ENCODE data around the gene ADGRB3. TPM values are rescaled to one million over a fixed set of nuclear protein-coding genes. Genes with fewer than 3 reads are reported as not detected.

The ADGRB3 gene
- total and polyA plus RNA-seq, 2 donors from 2014 or later: 0.26 to 2.2 TPM

DNA sequence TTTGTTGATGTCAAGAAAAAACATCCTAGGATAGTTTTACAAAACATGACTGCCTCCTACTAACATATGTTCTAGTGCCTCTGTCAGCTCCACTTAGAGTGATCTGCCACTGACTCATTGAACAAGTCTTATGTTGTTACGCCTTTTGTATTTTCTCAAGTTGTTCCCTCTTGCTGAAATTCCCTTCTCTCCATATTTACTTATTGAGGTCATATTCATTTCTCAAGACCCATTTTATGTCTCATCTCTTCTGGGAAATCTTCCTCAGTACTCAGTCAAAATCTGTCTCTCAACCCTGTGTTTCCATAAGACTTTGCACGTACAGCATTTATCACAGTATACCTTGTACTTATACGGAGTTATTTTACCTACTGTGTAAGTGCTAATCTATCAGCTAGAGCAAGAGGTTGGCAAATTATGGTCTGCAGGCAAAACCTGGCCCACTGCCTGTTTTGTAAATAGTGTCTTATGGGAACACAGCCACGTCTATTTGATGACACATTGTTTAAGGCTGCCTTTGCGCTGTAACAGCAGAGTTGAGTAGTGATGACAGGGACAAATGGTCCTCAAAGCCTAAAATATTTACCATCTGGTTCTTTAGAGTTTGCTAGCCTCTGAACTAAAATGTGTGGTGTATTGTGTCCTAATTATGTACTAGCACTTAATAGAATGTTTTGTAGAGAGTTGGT, 83.4 kb downstream of the ADGRB3 start:
- FAIRE-seq: no peak

DNA sequence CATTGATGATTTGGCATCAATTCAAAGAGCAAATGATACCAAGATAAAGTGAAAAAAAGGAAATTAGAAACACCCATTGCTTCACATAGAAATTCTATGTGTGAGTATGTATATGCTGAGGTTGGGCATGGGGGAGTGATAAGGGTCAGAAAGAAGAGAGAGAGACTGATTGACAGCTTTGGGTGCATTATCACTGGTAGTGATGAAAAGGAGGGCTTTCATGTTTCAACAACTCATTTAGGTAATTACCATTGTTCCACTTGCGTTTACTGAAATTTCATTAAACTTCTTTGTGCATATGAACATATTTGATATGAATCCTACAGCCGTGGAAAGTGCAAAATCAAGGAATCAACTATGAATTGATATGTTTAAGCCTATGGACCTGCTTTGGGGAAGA, 84.7 kb downstream of the ADGRB3 start:
- FAIRE-seq (no peak), DNase-seq (no peak)
- Histone ChIP-seq H3K9me3 (ENCODE audit: control insufficient read depth in 2 of 3, insufficient read depth in 1 of 3, low read length in 3 of 3) (no peaks in the 10 kb centered on the region), H3K27me3 (ENCODE audit: control insufficient read depth, insufficient read depth, low read length) (no peaks in the 10 kb centered on the region), H3K27ac (ENCODE audit: low read depth in 2 of 2, low read length in 2 of 2) (no peak overlapping the region), H3K4me1 (ENCODE audit: control insufficient read depth in 2 of 3, insufficient read depth in 2 of 3, low read depth in 1 of 3, low read length in 3 of 3) (no peaks in the 10 kb centered on the region), H3K9ac (ENCODE audit: low read length in 3 of 3) (no peak overlapping the region), H3K4me3 (ENCODE audit: low read length in 3 of 3) (no peak overlapping the region), H3K36me3 (ENCODE audit: control insufficient read depth in 2 of 3, insufficient read depth in 3 of 3, low read length in 3 of 3) (no peaks in the 10 kb centered on the region)
- TF ChIP-seq, protein P1, sequence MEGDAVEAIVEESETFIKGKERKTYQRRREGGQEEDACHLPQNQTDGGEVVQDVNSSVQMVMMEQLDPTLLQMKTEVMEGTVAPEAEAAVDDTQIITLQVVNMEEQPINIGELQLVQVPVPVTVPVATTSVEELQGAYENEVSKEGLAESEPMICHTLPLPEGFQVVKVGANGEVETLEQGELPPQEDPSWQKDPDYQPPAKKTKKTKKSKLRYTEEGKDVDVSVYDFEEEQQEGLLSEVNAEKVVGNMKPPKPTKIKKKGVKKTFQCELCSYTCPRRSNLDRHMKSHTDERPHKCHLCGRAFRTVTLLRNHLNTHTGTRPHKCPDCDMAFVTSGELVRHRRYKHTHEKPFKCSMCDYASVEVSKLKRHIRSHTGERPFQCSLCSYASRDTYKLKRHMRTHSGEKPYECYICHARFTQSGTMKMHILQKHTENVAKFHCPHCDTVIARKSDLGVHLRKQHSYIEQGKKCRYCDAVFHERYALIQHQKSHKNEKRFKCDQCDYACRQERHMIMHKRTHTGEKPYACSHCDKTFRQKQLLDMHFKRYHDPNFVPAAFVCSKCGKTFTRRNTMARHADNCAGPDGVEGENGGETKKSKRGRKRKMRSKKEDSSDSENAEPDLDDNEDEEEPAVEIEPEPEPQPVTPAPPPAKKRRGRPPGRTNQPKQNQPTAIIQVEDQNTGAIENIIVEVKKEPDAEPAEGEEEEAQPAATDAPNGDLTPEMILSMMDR (IDR thresholded peaks at IDR 0.05; ENCODE audit: borderline replicate concordance, extremely low read depth, insufficient read depth): no peak
- intact Hi-C loops (cut with DNase I): no loop called here

More for the DNA sequence above, 83.4 kb downstream of the ADGRB3 start:
- H3K4me3 ChIP-seq (ENCODE audit: low read length in 3 of 3): no peak overlapping the region
- TF ChIP-seq, protein P1 (IDR thresholded peaks at IDR 0.05; ENCODE audit: borderline replicate concordance, extremely low read depth, insufficient read depth): no peak
- DNase-seq: no peak
- H3K27me3 ChIP-seq (ENCODE audit: control insufficient read depth, insufficient read depth, low read length): no peaks in the 10 kb centered on the region
- no peaks in the 10 kb centered on the region for H3K9me3 ChIP-seq (ENCODE audit: control insufficient read depth in 2 of 3, insufficient read depth in 1 of 3, low read length in 3 of 3)
- H3K9ac ChIP-seq (ENCODE audit: low read length in 3 of 3): no peak overlapping the region
- intact Hi-C loops (cut with DNase I): no loop called here
- no peak overlapping the region for H3K27ac ChIP-seq (ENCODE audit: low read depth in 2 of 2, low read length in 2 of 2)
- no peaks in the 10 kb centered on the region for H3K4me1 ChIP-seq (ENCODE audit: control insufficient read depth in 2 of 3, insufficient read depth in 2 of 3, low read depth in 1 of 3, low read length in 3 of 3)
- H3K36me3 ChIP-seq (ENCODE audit: control insufficient read depth in 2 of 3, insufficient read depth in 3 of 3, low read length in 3 of 3): no peaks in the 10 kb centered on the region

DNA sequence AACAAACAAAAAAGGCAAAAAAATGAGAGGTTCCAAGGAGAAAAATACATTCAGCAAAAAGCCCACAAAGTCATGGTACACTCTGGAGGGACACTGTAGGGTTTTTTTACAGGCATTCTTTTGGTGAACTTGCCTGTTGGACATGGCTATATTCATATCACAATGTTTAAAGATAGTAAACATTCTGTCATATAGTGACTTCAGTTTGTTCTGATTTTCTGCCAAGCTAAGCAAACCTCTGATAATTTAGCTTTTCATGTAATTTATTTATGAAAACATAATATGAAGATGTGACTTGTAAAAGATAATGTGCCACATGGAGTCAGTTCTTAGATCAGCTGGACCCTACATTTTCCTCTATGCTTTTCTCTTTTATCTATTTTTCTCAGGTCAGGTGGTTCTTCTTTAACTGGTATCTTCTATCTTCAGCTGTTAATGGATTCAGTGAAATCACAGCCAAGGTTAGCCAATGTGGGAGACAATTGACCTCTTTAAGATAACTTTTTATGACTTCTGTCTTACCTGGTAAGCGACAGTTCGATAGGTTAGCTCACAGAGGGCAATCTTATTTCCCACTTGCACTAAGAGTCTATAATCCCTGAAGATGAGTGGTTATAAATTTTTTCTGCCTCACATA, 87.9 kb downstream of the ADGRB3 start:
- intact Hi-C loops (cut with DNase I): no loop called here
- FAIRE-seq: no peak
- H3K4me1 ChIP-seq (ENCODE audit: control insufficient read depth in 2 of 3, insufficient read depth in 2 of 3, low read depth in 1 of 3, low read length in 3 of 3): no peaks in the 10 kb centered on the region

More for the DNA sequence above, 87.9 kb downstream of the ADGRB3 start:
- Histone ChIP-seq H3K9me3 (ENCODE audit: control insufficient read depth in 2 of 3, insufficient read depth in 1 of 3, low read length in 3 of 3) (no peaks in the 10 kb centered on the region), H3K27me3 (ENCODE audit: control insufficient read depth, insufficient read depth, low read length) (no peaks in the 10 kb centered on the region), H3K36me3 (ENCODE audit: control insufficient read depth in 2 of 3, insufficient read depth in 3 of 3, low read length in 3 of 3) (no peaks in the 10 kb centered on the region), H3K9ac (ENCODE audit: low read length in 3 of 3) (no peak overlapping the region), H3K27ac (ENCODE audit: low read depth in 2 of 2, low read length in 2 of 2) (no peak overlapping the region), H3K4me3 (ENCODE audit: low read length in 3 of 3) (no peak overlapping the region)
- TF ChIP-seq, protein P1 (IDR thresholded peaks at IDR 0.05; ENCODE audit: borderline replicate concordance, extremely low read depth, insufficient read depth): no peak
- DNase-seq: no peak

Data from kidney (tissue), 14 donors.